ENCODE results near the gene CYP4F8. TPM values are rescaled to one million over a fixed set of nuclear protein-coding genes. Genes with fewer than 3 reads are reported as not detected.
"Not testable (repeated sequence)": the region's sequence is repeated elsewhere in the genome, so short reads cannot be mapped to it uniquely, and the experiment has no call there.

Gene CYP4F8
- total RNA-seq, 1 donor from 2014 or later: not detected

GRCh38 chr19:15642807-15643206, 27.8 kb downstream of the CYP4F8 start:
- FAIRE-seq: no peak
- DNase-seq (ENCODE audit: low spot score in 2 of 2): no peak

GRCh38 chr19:15643387-15643786, 28.4 kb downstream of the CYP4F8 start:
- no peak for FAIRE-seq
- no peak for DNase-seq (ENCODE audit: low spot score in 2 of 2)

- FAIRE-seq: no peak
Measured at GRCh38 chr19:15644066-15644741, 29.2 kb downstream of the CYP4F8 start.

GRCh38 chr19:15644816-15645215, 29.8 kb downstream of the CYP4F8 start:
- FAIRE-seq (no peak), DNase-seq (ENCODE audit: low spot score in 2 of 2) (no peak)

More at GRCh38 chr19:15644066-15644741, 29.2 kb downstream of the CYP4F8 start:
- no peak for DNase-seq (ENCODE audit: low spot score in 2 of 2)

- FAIRE-seq (no peak), DNase-seq (ENCODE audit: low spot score in 2 of 2) (no peak)
Measured at GRCh38 chr19:15649526-15649925, 34.5 kb downstream of the CYP4F8 start.

GRCh38 chr19:15650123-15650522, 35.1 kb downstream of the CYP4F8 start:
- DNase-seq (ENCODE audit: low spot score in 2 of 2); FAIRE-seq: not testable (repeated sequence)

- no peak for FAIRE-seq
Measured at GRCh38 chr19:15651791-15652190, 36.8 kb downstream of the CYP4F8 start.

GRCh38 chr19:15652559-15653278, 37.7 kb downstream of the CYP4F8 start:
- DNase-seq (ENCODE audit: low spot score in 2 of 2): no peak
- FAIRE-seq: no peak

More at GRCh38 chr19:15651791-15652190, 36.8 kb downstream of the CYP4F8 start:
- DNase-seq (ENCODE audit: low spot score in 2 of 2): no peak

- no peak for FAIRE-seq
Measured at GRCh38 chr19:15656467-15656866, 41.4 kb downstream of the CYP4F8 start.

GRCh38 chr19:15663247-15663646, 48.2 kb downstream of the CYP4F8 start:
- no peak for FAIRE-seq

More at GRCh38 chr19:15656467-15656866, 41.4 kb downstream of the CYP4F8 start:
- no peak for DNase-seq (ENCODE audit: low spot score in 2 of 2)

GRCh38 chr19:15666186-15666585, 51.2 kb downstream of the CYP4F8 start:
- DNase-seq (ENCODE audit: low spot score in 2 of 2) (no peak), FAIRE-seq (no peak)

More at GRCh38 chr19:15663247-15663646, 48.2 kb downstream of the CYP4F8 start:
- DNase-seq (ENCODE audit: low spot score in 2 of 2): no peak

GRCh38 chr19:15666883-15667282, 51.9 kb downstream of the CYP4F8 start:
- FAIRE-seq (no peak), DNase-seq (ENCODE audit: low spot score in 2 of 2) (no peak)

- DNase-seq (ENCODE audit: low spot score in 2 of 2) (no peak), FAIRE-seq (no peak)
Measured at GRCh38 chr19:15669440-15669839, 54.4 kb downstream of the CYP4F8 start.

- DNase-seq (ENCODE audit: low spot score in 2 of 2) (no peak), FAIRE-seq (no peak)
Measured at GRCh38 chr19:15669891-15670290, 54.9 kb downstream of the CYP4F8 start.

- no peak for FAIRE-seq
- no peak for DNase-seq (ENCODE audit: low spot score in 2 of 2)
Measured at GRCh38 chr19:15671237-15671821, 56.3 kb downstream of the CYP4F8 start.

GRCh38 chr19:15671891-15672579, 57.0 kb downstream of the CYP4F8 start:
- no peak for FAIRE-seq
- no peak for DNase-seq (ENCODE audit: low spot score in 2 of 2)

GRCh38 chr19:15672580-15673175, 57.7 kb downstream of the CYP4F8 start, which contains the start of gene CYP4F12:
TSS of gene CYP4F12 (plus strand) at chr19:15673087. CDS start at chr19:15673530, 443 bp downstream.
- no peak for FAIRE-seq
- DNase-seq (ENCODE audit: low spot score in 2 of 2): no peak

- DNase-seq (ENCODE audit: low spot score in 2 of 2): no peak
- FAIRE-seq: no peak
Measured at GRCh38 chr19:15673176-15673654, 58.2 kb downstream of the CYP4F8 start.

GRCh38 chr19:15675560-15675959, 60.5 kb downstream of the CYP4F8 start:
- DNase-seq (ENCODE audit: low spot score in 2 of 2) (no peak), FAIRE-seq (no peak)

- DNase-seq (ENCODE audit: low spot score in 2 of 2) (no peak), FAIRE-seq (no peak)
Measured at GRCh38 chr19:15679089-15679488, 64.1 kb downstream of the CYP4F8 start.
